Glutamatergic neuron (in vitro differentiated cells): ENCODE results near the gene TIMM44. TPM values are rescaled to one million over a fixed set of nuclear protein-coding genes. Genes with fewer than 3 reads are reported as not detected.

Experiments used
- DNase-seq: peaks from one replicate; pipeline ENCODE4 v3.0.0; 2022
- H3K27ac Mint-ChIP-seq: one replicate; pipeline ENCODE4 v1.8.0; 2020; ENCODE audit warnings: mild to moderate bottlenecking, mixed read lengths, inconsistent platforms; ENCODE audit not compliant: unreplicated experiment
- H3K27me3 Mint-ChIP-seq: one replicate; pipeline ENCODE4 v1.8.0; 2020; ENCODE audit warnings: mild to moderate bottlenecking, moderate library complexity, mixed read lengths, inconsistent platforms; ENCODE audit not compliant: unreplicated experiment
- H3K36me3 Mint-ChIP-seq: one replicate; pipeline ENCODE4 v1.8.0; 2020; ENCODE audit warnings: mild to moderate bottlenecking, mixed read lengths, inconsistent platforms; ENCODE audit not compliant: unreplicated experiment
- H3K4me1 Mint-ChIP-seq: one replicate; pipeline ENCODE4 v1.8.0; 2020; ENCODE audit warnings: mild to moderate bottlenecking, low read depth, mixed read lengths, inconsistent platforms; ENCODE audit not compliant: unreplicated experiment
- H3K4me3 Mint-ChIP-seq: one replicate; pipeline ENCODE4 v1.8.0; 2020; ENCODE audit warnings: mild to moderate bottlenecking, mixed read lengths, inconsistent platforms; ENCODE audit not compliant: unreplicated experiment
- H3K9me3 Mint-ChIP-seq: one replicate; pipeline ENCODE4 v1.8.0; 2020; ENCODE audit warnings: mild to moderate bottlenecking, moderate library complexity, mixed read lengths, inconsistent platforms; ENCODE audit not compliant: unreplicated experiment
- CTCF ChIP-seq: fragments of 200-600 bp; sonication (generic); IDR thresholded peaks from one replicate; pipeline ENCODE4 v1.5.0; 2021; ENCODE audit not compliant: partially characterized antibody, unreplicated experiment
- total RNA-seq: library from RNA; stranded (reverse); fragmentation: NEBNext Ultra II Directional; extraction: Animal tissue kit (Norgen Biotek cat#: 25700); gene quantifications from one replicate; pipeline ENCODE4 v1.2.1, GENCODE V29; 2021; ENCODE audit not compliant: unreplicated experiment

TIMM44 gene
- total RNA-seq, 1 donor from 2014 or later, result 109 TPM

GRCh38 chr19:7904074-7905020, 39.1 kb downstream of the TIMM44 start:
- Mint-ChIP-seq H3K9me3 (peaks cover 12% of the 10 kb centered on the region), H3K36me3 (no peaks in the 10 kb centered on the region), H3K4me1 (peaks cover 10% of the 10 kb centered on the region), H3K4me3 (peak overlapping the region; percentile 86), H3K27me3 (peaks cover 12% of the 10 kb centered on the region), H3K27ac (peak overlapping the region; percentile 12)
- DNase-seq, result peak; percentile 55
- TF ChIP-seq CTCF, result no peak

- peaks cover 12% of the 10 kb centered on the region for H3K27me3 Mint-ChIP-seq
- peak; percentile 45 for TF ChIP-seq CTCF
- peak within 1 kb of the TSS; percentile 91 for H3K4me3 Mint-ChIP-seq
Measured at GRCh38 chr19:7903244-7904073, 40.0 kb downstream of the TIMM44 start, which contains the start of gene MAP2K7. TSS of gene MAP2K7 (plus strand) at chr19:7903877. CDS start at chr19:7903945, 68 bp downstream.

GRCh38 chr19:7902796-7903243, 40.6 kb downstream of the TIMM44 start:
- H3K36me3 Mint-ChIP-seq, result no peaks in the 10 kb centered on the region
- peak overlapping the region; percentile 91 for H3K4me3 Mint-ChIP-seq
- H3K27ac Mint-ChIP-seq, result peak overlapping the region; percentile 90
- DNase-seq, result no peak
- peaks cover 12% of the 10 kb centered on the region for H3K27me3 Mint-ChIP-seq
- no peak for TF ChIP-seq CTCF
- H3K4me1 Mint-ChIP-seq, result peaks cover 10% of the 10 kb centered on the region
- peaks cover 11% of the 10 kb centered on the region for H3K9me3 Mint-ChIP-seq

More at GRCh38 chr19:7903244-7904073, 40.0 kb downstream of the TIMM44 start, which contains the start of gene MAP2K7:
- peak within 1 kb of the TSS; percentile 90 for H3K27ac Mint-ChIP-seq
- H3K36me3 Mint-ChIP-seq, result no peaks in the 10 kb centered on the region
- peaks cover 10% of the 10 kb centered on the region for H3K4me1 Mint-ChIP-seq
- peaks cover 12% of the 10 kb centered on the region for H3K9me3 Mint-ChIP-seq
- peak; percentile 100 for DNase-seq

GRCh38 chr19:7901337-7901736, 42.1 kb downstream of the TIMM44 start:
- H3K27ac Mint-ChIP-seq, result no peak overlapping the region
- H3K36me3 Mint-ChIP-seq, result no peaks in the 10 kb centered on the region
- no peak overlapping the region for H3K4me3 Mint-ChIP-seq
- TF ChIP-seq CTCF, result no peak
- peaks cover 10% of the 10 kb centered on the region for H3K9me3 Mint-ChIP-seq
- DNase-seq, result no peak
- peaks cover 12% of the 10 kb centered on the region for H3K27me3 Mint-ChIP-seq
- peaks cover 10% of the 10 kb centered on the region for H3K4me1 Mint-ChIP-seq
